Mucosa of descending colon (tissue), 3 donors: ENCODE measurements around the gene FBXW5. TPM values are rescaled to one million over a fixed set of nuclear protein-coding genes. Genes with fewer than 3 reads are reported as not detected.

Experiments
- ATAC-seq: fragments of 200-7000 bp; cut with Tn5 transposase; one replicate; pipeline ENCODE4 v1.9.1; 2020; ENCODE audit warnings: mild to moderate bottlenecking, moderate library complexity
- DNase-seq, 3 donors: peaks; one replicate each; pipeline ENCODE4 v3.0.0-alpha.2; 2020
- H3K36me3 ChIP-seq: fragments of 200-600 bp; one replicate; pipeline ENCODE4 v1.8.0; 2021; ENCODE audit warnings: low read depth, mild to moderate bottlenecking
- H3K4me1 ChIP-seq: fragments of 200-600 bp; one replicate; pipeline ENCODE4 v1.8.0; 2021; ENCODE audit warnings: low read depth, mild to moderate bottlenecking
- H3K4me3 ChIP-seq: fragments of 200-600 bp; one replicate; pipeline ENCODE4 v1.8.0; 2021; ENCODE audit warnings: mild to moderate bottlenecking
- H3K9me3 ChIP-seq: fragments of 200-600 bp; one replicate; pipeline ENCODE4 v1.8.0; 2021; ENCODE audit warnings: mild to moderate bottlenecking
- CTCF ChIP-seq: fragments of 200-600 bp; IDR thresholded peaks from one replicate; pipeline ENCODE4 v1.8.0; 2022; ENCODE audit warnings: antibody characterized with exemption, mild to moderate bottlenecking
- intact Hi-C, 2 donors: fragments of 100-400 bp; cut with DNase I in 1 of 2; cut with micrococcal nuclease in 1 of 2; formaldehyde crosslinking; loops; one replicate each; pipeline versions ENCODE4 v1.11.0 to v1.11.1; 2022; cut with DNase I, micrococcal nuclease
- total RNA-seq, 3 donors: library from RNA; stranded (reverse); fragmentation: NEBNext Ultra II Directional in 2 of 3; extraction: Animal tissue kit (Norgen Biotek cat#: 25700) in 2 of 3; gene quantifications; one replicate each; pipeline versions ENCODE4 v1.2.1 to v1.2.4, GENCODE V29; 2021 to 2023
- donor health status: DM: no; HTN: no; CAD: no; lungs with moderate emphysema.
- donor health status: DM: no; HTN: no; CAD: no.
- donor health status: DM: no; HTN: yes; CAD: no.

The FBXW5 gene
- total RNA-seq, 3 donors from 2014 or later: 127 to 197 (median 142) TPM

GRCh38 chr9:136983167-136983566 lies 38.6 kb upstream of the FBXW5 start:
- Histone ChIP-seq H3K4me1 (no peaks in the 10 kb centered on the region), H3K4me3 (no peak overlapping the region), H3K36me3 (no peaks in the 10 kb centered on the region), H3K9me3 (no peaks in the 10 kb centered on the region)
- DNase-seq (no peak), ATAC-seq (no peak)
- intact Hi-C loops: no loop called here
- TF ChIP-seq CTCF: no peak

GRCh38 chr9:136982232-136983051 lies 37.9 kb upstream of the FBXW5 start, which contains the start of gene LCNL1:
Gene LCNL1 (plus strand): TSS chr9:136982993. CDS start chr9:136983587, 594 bp downstream.
- no peaks in the 10 kb centered on the region for H3K9me3 ChIP-seq
- H3K36me3 ChIP-seq: no peaks in the 10 kb centered on the region
- TF ChIP-seq CTCF: no peak
- DNase-seq (no peak), ATAC-seq (no peak)
- peaks cover 2% of the 10 kb centered on the region for H3K4me1 ChIP-seq
- no peak within 1 kb of the TSS for H3K4me3 ChIP-seq
- intact Hi-C loops: no loop called here

GRCh38 chr9:136981588-136982231 lies 37.2 kb upstream of the FBXW5 start:
- intact Hi-C loops: no loop called here
- ATAC-seq (no peak), DNase-seq (no peak)
- TF ChIP-seq CTCF: no peak
- no peaks in the 10 kb centered on the region for H3K9me3 ChIP-seq
- H3K4me1 ChIP-seq: peaks cover 2% of the 10 kb centered on the region
- H3K36me3 ChIP-seq: no peaks in the 10 kb centered on the region
- H3K4me3 ChIP-seq: no peak overlapping the region

GRCh38 chr9:136980669-136981478 lies 36.3 kb upstream of the FBXW5 start:
- intact Hi-C loops: no loop called here
- DNase-seq (no peak), ATAC-seq (no peak)
- Histone ChIP-seq H3K4me3 (no peak overlapping the region), H3K9me3 (no peaks in the 10 kb centered on the region), H3K36me3 (no peaks in the 10 kb centered on the region), H3K4me1 (peaks cover 2% of the 10 kb centered on the region)
- TF ChIP-seq CTCF: no peak

- no peak for TF ChIP-seq CTCF
- H3K4me3 ChIP-seq: no peak overlapping the region
- DNase-seq (no peak), ATAC-seq (no peak)
- H3K4me1 ChIP-seq: peaks cover 2% of the 10 kb centered on the region
- H3K9me3 ChIP-seq: no peaks in the 10 kb centered on the region
- H3K36me3 ChIP-seq: no peaks in the 10 kb centered on the region
- intact Hi-C loops: no loop called here
Measured at GRCh38 chr9:136979769-136980587, 35.4 kb upstream of the FBXW5 start.
